Activated T-helper 1 cell treated with Interleukin-2 at 50 U/mL for 16 hours (primary cell): Measurements from ENCODE around the gene DNAJC15.
"Not testable (repeated sequence)": the region's sequence is repeated elsewhere in the genome, so short reads cannot be mapped to it uniquely, and the experiment has no call there.

Experiments used
- DNase-seq: peaks from one replicate; pipeline ENCODE4 v3.0.0-alpha.2; 2020; ENCODE audit warnings: low read depth

The DNAJC15 gene

GRCh38 chr13:43045302-43045773 lies 22.0 kb downstream of the DNAJC15 start:
- not testable (repeated sequence) for DNase-seq

- DNase-seq = no peak
Measured at GRCh38 chr13:43046259-43046658, 22.9 kb downstream of the DNAJC15 start.

DNA sequence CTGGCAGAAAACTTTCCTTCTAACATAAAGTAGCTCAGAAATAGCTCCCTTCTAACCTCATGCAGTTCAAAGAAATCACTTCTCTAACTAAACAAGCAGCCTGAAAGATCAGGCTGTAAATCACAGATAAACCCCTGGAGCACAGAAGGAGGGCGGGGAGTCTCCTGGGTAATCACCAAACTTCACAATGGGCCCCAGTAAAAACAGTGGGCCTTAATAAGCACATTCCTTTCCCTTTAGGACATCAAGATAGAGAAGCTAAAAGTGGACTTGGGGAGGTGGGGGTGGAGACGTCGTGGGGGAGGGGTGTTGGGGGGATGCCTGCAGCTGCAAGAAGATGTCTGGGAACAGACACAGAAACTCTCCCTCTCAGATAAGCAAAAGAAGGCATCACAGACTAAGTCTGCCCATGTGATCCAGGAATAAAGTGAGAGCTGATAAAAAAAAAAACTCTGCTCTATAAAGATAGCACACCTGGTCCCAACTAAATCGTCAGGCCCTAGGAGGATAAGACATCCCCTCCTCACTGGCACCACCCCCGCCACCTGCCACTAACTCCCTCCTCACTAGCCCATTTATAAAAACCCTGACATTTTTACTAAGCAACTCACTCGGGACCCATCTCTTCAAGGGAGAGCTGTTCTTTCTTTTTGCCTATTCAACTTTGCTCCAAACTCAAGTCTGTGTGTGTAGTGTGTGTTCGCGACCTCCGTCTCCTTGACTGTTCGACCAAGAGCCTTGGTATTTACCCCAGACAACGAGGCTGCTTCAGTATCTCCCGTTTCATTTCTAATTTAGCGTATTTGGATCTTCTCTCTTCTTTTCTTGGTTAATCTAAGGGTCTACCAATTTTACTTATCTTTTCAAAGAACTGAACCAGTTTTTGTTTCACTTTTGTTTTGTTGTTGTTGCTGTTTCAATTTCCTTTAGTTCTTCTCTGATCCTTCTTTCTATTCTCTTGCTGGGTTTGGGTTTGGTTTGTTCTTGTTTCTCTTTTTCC lies 31.7 kb downstream of the DNAJC15 start:
- no peak for DNase-seq

- no peak for DNase-seq
Measured at GRCh38 chr13:43057653-43058317, 34.4 kb downstream of the DNAJC15 start.

DNA sequence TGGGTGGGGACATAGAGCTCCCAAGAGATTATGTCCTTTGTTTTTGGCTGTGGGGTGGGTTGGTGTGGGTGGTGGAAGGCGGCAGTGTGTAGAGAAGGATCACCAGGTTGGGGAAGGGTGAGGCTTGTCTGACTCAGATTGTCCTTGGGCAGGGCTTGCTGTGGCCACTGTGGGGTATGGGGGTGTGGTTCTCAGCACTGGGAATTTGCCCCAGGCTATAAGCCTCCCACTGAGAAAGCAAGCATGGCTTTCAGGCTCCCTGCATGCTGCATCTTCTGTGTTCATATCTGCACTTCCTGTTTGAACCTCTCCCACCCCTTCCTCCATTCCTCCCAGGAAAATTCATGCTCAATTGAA lies 34.9 kb downstream of the DNAJC15 start:
- no peak for DNase-seq

DNA sequence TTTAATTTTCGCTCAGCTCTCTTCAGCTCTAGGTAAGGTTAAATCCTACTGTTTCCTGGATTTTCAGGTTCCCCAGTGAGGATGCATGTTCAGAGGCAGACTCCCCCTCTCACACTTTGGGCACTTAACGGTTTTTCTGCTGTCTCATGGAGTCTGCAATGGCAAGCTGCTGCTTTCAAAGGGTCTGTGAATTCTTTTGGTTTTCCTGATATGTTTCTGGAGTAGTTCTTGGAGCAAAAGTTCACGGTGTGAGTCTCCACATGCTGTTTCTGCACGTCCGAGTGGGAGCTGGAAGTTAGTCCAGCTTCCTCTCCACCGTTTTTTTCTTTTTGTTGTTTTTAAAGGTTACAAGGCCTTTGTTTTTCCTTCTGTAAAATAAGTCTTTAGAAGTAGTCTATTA lies 35.4 kb downstream of the DNAJC15 start:
- DNase-seq = no peak

DNA sequence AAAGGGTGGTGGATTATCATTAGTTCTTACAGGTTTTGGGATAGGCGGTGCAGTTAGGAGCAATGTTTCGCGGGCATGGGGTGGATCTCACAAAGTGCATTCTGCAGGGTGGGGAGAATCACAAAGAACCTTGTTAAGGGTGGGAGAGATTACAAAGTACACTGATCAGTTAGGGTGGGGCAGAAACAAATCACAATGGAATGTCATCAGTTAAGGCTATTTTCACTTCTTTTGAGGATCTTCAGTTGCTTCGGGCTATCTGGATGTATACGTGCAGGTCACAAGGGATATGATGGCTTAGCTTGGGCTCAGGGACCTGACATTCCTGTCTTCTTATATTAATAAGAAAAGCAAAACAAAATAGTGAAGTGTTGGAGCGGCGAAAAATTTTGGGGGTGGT lies 36.4 kb downstream of the DNAJC15 start:
- not testable (repeated sequence) for DNase-seq

DNA sequence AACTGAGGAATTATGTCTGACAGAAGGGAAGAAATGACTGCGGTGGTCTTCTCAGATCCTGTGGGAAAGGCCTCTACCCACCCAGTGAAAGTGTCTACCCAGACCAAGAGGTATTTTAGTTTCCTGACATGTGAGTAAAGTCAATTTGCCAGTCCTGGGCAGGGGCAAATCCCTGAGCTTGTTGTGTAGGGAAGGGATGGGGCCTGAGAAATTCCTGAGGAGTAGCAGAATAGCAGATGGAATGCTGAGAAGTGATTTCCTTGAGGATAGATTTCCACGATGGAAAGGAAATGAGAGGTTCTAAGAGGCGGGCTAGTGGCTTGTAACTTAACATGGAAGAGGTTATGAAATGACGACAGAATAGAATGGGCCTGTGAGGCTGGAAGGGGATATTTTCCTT lies 37.4 kb downstream of the DNAJC15 start:
- not testable (repeated sequence) for DNase-seq

DNA sequence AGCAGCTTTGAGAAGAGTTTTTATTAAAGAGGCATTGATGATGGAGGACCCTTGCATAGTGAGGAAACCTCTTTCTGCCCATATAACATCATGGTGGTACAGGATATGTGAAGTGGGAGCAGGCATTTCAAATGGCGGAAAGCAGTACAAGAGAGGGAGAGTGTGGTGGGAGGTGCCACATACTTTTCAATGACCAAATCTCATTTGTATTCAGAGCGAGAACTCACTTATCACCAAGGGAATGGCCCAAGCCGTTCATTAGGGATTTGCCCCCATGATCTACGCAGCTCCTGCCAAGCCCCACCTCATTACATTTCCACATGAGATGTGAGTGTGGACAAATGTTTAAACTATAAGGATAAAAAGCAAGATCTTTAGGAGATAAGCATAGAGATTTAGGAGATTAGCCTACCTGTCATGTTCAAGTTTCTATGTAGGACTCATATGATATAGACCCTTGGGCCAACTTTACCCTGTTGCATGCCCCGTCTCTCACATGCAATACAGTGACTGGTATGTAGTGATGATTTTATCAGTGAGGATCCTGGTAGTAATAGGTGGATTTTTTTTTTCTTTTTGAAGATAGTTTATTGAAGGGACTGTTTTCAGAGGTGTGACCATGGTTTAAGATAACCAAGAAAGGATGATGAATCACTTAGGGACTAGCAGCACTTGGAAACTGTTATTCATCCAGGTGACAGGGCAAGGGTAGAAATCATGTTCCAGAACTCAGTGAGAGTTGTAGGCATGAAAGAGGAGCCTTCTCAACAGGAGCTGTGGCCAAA lies 38.3 kb downstream of the DNAJC15 start:
- no peak for DNase-seq

- no peak for DNase-seq
Measured at GRCh38 chr13:43071824-43072223, 48.4 kb downstream of the DNAJC15 start.

GRCh38 chr13:43072394-43072793 lies 49.0 kb downstream of the DNAJC15 start:
- no peak for DNase-seq

GRCh38 chr13:43074824-43075510 lies 51.6 kb downstream of the DNAJC15 start:
- no peak for DNase-seq

GRCh38 chr13:43075511-43075902 lies 52.1 kb downstream of the DNAJC15 start:
- not testable (repeated sequence) for DNase-seq

- no peak for DNase-seq
Measured at GRCh38 chr13:43077046-43077445, 53.7 kb downstream of the DNAJC15 start.

- DNase-seq = no peak
Measured at GRCh38 chr13:43077461-43077860, 54.1 kb downstream of the DNAJC15 start.

GRCh38 chr13:43077906-43078305 lies 54.5 kb downstream of the DNAJC15 start:
- DNase-seq = no peak

DNA sequence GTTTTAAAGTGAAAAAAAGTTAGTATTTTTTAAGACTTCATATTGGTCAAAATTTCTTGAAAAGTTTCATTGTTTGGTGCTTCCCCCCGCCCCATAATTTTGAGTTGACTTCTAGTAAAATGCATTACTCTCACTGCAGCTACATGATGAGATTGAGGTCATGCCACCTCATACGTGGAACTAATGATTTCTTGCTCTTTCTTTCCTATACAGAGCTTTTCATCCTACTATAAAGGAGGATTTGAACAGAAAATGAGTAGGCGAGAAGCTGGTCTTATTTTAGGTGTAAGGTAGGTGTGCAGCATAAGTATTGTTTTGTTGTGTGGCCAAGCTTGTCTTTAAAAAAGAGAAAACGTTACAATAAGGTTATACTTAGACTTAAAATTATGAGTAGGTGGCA lies 55.0 kb downstream of the DNAJC15 start:
- no peak for DNase-seq

GRCh38 chr13:43079392-43079931 lies 56.1 kb downstream of the DNAJC15 start:
- DNase-seq = no peak

- DNase-seq = no peak
Measured at GRCh38 chr13:43080199-43080598, 56.8 kb downstream of the DNAJC15 start.

GRCh38 chr13:43081866-43082265 lies 58.5 kb downstream of the DNAJC15 start:
- no peak for DNase-seq

DNA sequence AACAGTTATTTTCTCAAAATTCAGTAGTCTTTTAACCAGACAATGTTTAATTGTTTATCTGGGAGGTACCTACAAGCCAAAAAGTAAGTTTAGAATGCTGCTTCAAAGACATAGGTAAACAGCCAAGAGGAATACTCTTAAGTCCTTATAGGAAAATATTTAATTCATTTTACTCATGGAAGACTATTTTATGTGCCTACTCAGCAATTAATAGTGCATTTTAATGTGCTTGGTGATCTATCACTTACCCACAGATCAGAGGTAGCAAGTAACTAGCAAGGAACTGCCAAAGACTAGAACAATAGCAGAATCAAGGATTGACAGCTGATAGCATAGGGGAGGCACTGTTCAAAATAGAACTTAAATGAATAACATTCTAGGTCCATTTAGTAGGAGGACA lies 60.4 kb downstream of the DNAJC15 start:
- no peak for DNase-seq
